ENCODE data around the gene LRRK1.
A peak's percentile ranks its signal among the peaks of the same experiment; 100 is the strongest.
"Not testable (repeated sequence)": the region's sequence is repeated elsewhere in the genome, so short reads cannot be mapped to it uniquely, and the experiment has no call there.

LRRK1 gene

GRCh38 chr15:101088788-101089578 lies 169.8 kb downstream of the LRRK1 start:
- intact Hi-C loops (cut with DNase I): loop anchor here (2.0 kb wide), 1 partner anchor 164 kb away; the partner anchor contains the start of gene CHSY1
- DNase-seq: peak in 40 of 42 donors; percentile 27 to 87 (median 70)

GRCh38 chr15:101089579-101090427 lies 170.6 kb downstream of the LRRK1 start:
- DNase-seq: no peak
- intact Hi-C loops (cut with DNase I): loop anchor here (2.0 kb wide), 1 partner anchor 163 kb away; the partner anchor contains the start of gene CHSY1

GRCh38 chr15:101090428-101090790 lies 171.3 kb downstream of the LRRK1 start:
- no peak for DNase-seq
- intact Hi-C loops (cut with DNase I): no loop called here

GRCh38 chr15:101091080-101092017 lies 172.2 kb downstream of the LRRK1 start:
- intact Hi-C loops (cut with DNase I): no loop called here
- peak in 22 of 42 donors; percentile 11 to 64 (median 35) for DNase-seq

GRCh38 chr15:101092156-101092866 lies 173.2 kb downstream of the LRRK1 start:
- intact Hi-C loops (cut with DNase I): no loop called here
- no peak for DNase-seq

GRCh38 chr15:101092867-101093202 lies 173.7 kb downstream of the LRRK1 start:
- no peak for DNase-seq
- intact Hi-C loops (cut with DNase I): no loop called here

GRCh38 chr15:101093958-101094357 lies 174.8 kb downstream of the LRRK1 start:
- intact Hi-C loops (cut with DNase I): no loop called here
- DNase-seq: no peak

GRCh38 chr15:101095796-101096406 lies 176.7 kb downstream of the LRRK1 start:
- intact Hi-C loops (cut with DNase I); DNase-seq: not testable (repeated sequence)

GRCh38 chr15:101097111-101097510 lies 178.0 kb downstream of the LRRK1 start:
- intact Hi-C loops (cut with DNase I): no loop called here
- DNase-seq: no peak

- intact Hi-C loops (cut with DNase I): no loop called here
- DNase-seq: no peak
Observed at GRCh38 chr15:101099183-101099582, 180.0 kb downstream of the LRRK1 start.

- intact Hi-C loops (cut with DNase I): no loop called here
- no peak for DNase-seq
Observed at GRCh38 chr15:101100118-101100517, 181.0 kb downstream of the LRRK1 start.

GRCh38 chr15:101100593-101101442 lies 181.7 kb downstream of the LRRK1 start:
- intact Hi-C loops (cut with DNase I): no loop called here
- DNase-seq: no peak

GRCh38 chr15:101101676-101102075 lies 182.5 kb downstream of the LRRK1 start:
- intact Hi-C loops (cut with DNase I): no loop called here
- DNase-seq: no peak

GRCh38 chr15:101102746-101103145 lies 183.6 kb downstream of the LRRK1 start:
- no peak for DNase-seq
- intact Hi-C loops (cut with DNase I): no loop called here

GRCh38 chr15:101103598-101103997 lies 184.4 kb downstream of the LRRK1 start:
- no peak for DNase-seq
- intact Hi-C loops (cut with DNase I): no loop called here

- no peak for DNase-seq
- intact Hi-C loops (cut with DNase I): no loop called here
Observed at GRCh38 chr15:101104141-101104540, 185.0 kb downstream of the LRRK1 start.
